HFFc6 (cell line): ENCODE data around the gene SEC23IP. TPM values are rescaled to one million over a fixed set of nuclear protein-coding genes. Genes with fewer than 3 reads are reported as not detected.

Source experiments
- DNase-seq: peaks from one replicate; pipeline ENCODE4 v3.0.0-alpha.2; 2018
- H3K27ac Mint-ChIP-seq: 2 replicates; pipeline ENCODE4 v1.8.0; 2020; ENCODE audit warnings: mild to moderate bottlenecking, mixed read lengths
- H3K27me3 Mint-ChIP-seq: 2 replicates; pipeline ENCODE4 v1.8.0; 2021; ENCODE audit warnings: mild to moderate bottlenecking, moderate library complexity, mixed read lengths; ENCODE audit not compliant: insufficient read depth
- H3K36me3 Mint-ChIP-seq: 2 replicates; pipeline ENCODE4 v1.8.0; 2021; ENCODE audit warnings: low read depth, mixed read lengths
- H3K4me1 Mint-ChIP-seq: 2 replicates; pipeline ENCODE4 v1.8.0; 2020; ENCODE audit warnings: low read depth, mixed read lengths
- H3K4me3 Mint-ChIP-seq: 2 replicates; pipeline ENCODE4 v1.8.0; 2020; ENCODE audit warnings: mild to moderate bottlenecking, moderate library complexity, mixed read lengths
- H3K9me3 Mint-ChIP-seq: 2 replicates; pipeline ENCODE4 v1.8.0; 2020; ENCODE audit warnings: mild to moderate bottlenecking, mixed read lengths
- CTCF ChIP-seq: fragments of 200-600 bp; sonication (generic); IDR thresholded peaks from 2 replicates; pipeline ENCODE4 v1.5.0; 2021; ENCODE audit warnings: antibody characterized with exemption, mild to moderate bottlenecking
- microRNA-seq: library from miRNA; unstranded; fragments of <30 nt; microRNA quantifications from one replicate; pipeline ENCODE4, GENCODE V29; 2019
- total RNA-seq, 6 experiments: library from RNA; stranded (reverse); fragmentation: NEBNext Ultra II Directional; extraction: Animal tissue kit (Norgen Biotek cat#: 25700); gene quantifications; 2 replicates in 1 of 6; 3 replicates in 5 of 6; pipeline ENCODE4 v1.2.3, GENCODE V29; 2021

SEC23IP gene
- total RNA-seq, 6 experiments from 2014 or later = 76.9 to 95.5 (median 88.8) TPM

- DNase-seq = no peak
- Mint-ChIP-seq H3K27ac (no peak overlapping the region), H3K27me3 (peaks cover 4% of the 10 kb centered on the region; the same call in 1 of the 2 replicates), H3K9me3 (peaks cover 9% of the 10 kb centered on the region; the same call in 1 of the 2 replicates), H3K4me3 (no peak overlapping the region), H3K36me3 (no peaks in the 10 kb centered on the region), H3K4me1 (no peaks in the 10 kb centered on the region)
- no peak for TF ChIP-seq CTCF
These were observed 99.3 kb downstream of the SEC23IP start for GRCh38 chr10:119991816-119992215.

Small RNAs within 50 kb of the gene (microRNA-seq; reads per million reads assigned to microRNA genes)
- gene MIR4682 = not detected

Other genes with a start within 250 kb of the SEC23IP start
- gene BAG3, start 241.3 kb upstream of the SEC23IP start, total RNA-seq = 100 to 1,000 TPM in 4 of 6 experiments, 10 to 100 TPM in 2; 97.2 to 108 (median 101) TPM
- gene INPP5F, start 166.7 kb upstream of the SEC23IP start, total RNA-seq = 10 to 100 TPM in 5 of 6 experiments, 1 to 10 TPM in 1; 8.7 to 12.8 (median 12.5) TPM
- 10 to 100 TPM; 40.4 to 59.0 (median 53.5) TPM for gene MCMBP, start 19.9 kb upstream of the SEC23IP start, total RNA-seq